RWPE2 (cell line): ENCODE data around the gene NKX2-2.

ENCODE experiments used
- ATAC-seq: fragments of 200-7000 bp; cut with Tn5 transposase; 3 replicates; pipeline ENCODE4 v1.9.1; 2021; ENCODE audit warnings: low read depth
- DNase-seq: peaks from one replicate; pipeline ENCODE4 v3.0.0-alpha.2; 2020; ENCODE audit warnings: low spot score
- H3K27ac ChIP-seq: fragments of 450-650 bp; 2 replicates; pipeline ENCODE4 v1.5.1; 2017; ENCODE audit warnings: mild to moderate bottlenecking; ENCODE audit not compliant: poor library complexity, severe bottlenecking
- H3K27me3 ChIP-seq: fragments of 250-450 bp; sonication (Bioruptor Pico); 2 replicates; pipeline ENCODE4 v1.5.1; 2021; ENCODE audit warnings: mild to moderate bottlenecking, moderate library complexity; ENCODE audit not compliant: insufficient read depth, poor library complexity, severe bottlenecking
- H3K36me3 ChIP-seq: fragments of 250-450 bp; sonication (Bioruptor Pico); 2 replicates; pipeline ENCODE4 v1.5.1; 2020; ENCODE audit warnings: low read depth, mild to moderate bottlenecking, moderate library complexity
- H3K4me1 ChIP-seq: fragments of 250-450 bp; sonication (Bioruptor Pico); 2 replicates; pipeline ENCODE4 v1.5.1; 2021; ENCODE audit warnings: mild to moderate bottlenecking, moderate library complexity; ENCODE audit not compliant: insufficient read depth, poor library complexity, severe bottlenecking
- H3K4me3 ChIP-seq: fragments of 250-450 bp; sonication (Bioruptor Pico); 2 replicates; pipeline ENCODE4 v1.5.1; 2021; ENCODE audit warnings: mild to moderate bottlenecking, moderate library complexity; ENCODE audit not compliant: severe bottlenecking
- H3K9me3 ChIP-seq: fragments of 250-450 bp; sonication (Bioruptor Pico); 2 replicates; pipeline ENCODE4 v1.5.1; 2021; ENCODE audit warnings: mild to moderate bottlenecking, moderate library complexity; ENCODE audit not compliant: severe bottlenecking
- TF ChIP-seq, protein P1 (sequence below): fragments of 450-650 bp; IDR thresholded peaks from one replicate; pipeline ENCODE4 v1.5.1; 2017; ENCODE audit warnings: mild to moderate bottlenecking, moderate library complexity; ENCODE audit not compliant: poor library complexity, severe bottlenecking

NKX2-2 gene

DNA sequence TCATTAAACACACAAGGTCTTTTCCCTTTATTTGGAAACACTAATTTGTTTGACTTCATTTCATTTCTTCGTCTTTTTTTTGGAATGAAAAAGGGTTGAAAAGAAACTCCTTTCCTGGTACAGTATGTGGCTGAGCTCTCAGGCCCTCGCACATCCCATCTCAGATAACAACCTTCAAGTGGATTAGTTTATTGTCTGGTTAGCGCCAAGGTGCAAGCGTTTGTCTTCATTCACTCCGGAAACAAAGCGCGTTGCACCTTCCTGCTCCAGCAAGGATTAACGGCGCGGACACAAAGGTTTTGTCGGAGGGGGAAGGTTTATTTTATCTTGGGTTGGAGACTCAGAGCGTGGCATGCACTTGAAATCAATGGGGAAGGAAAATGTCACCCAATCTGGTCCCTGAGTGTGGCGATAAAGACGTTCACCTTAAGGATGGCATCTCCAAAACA is 5.3 kb upstream of the NKX2-2 start:
- no peak overlapping the region for H3K27ac ChIP-seq
- H3K27me3 ChIP-seq: peaks cover 95% of the 10 kb centered on the region
- H3K36me3 ChIP-seq: no peaks in the 10 kb centered on the region
- TF ChIP-seq, protein P1, sequence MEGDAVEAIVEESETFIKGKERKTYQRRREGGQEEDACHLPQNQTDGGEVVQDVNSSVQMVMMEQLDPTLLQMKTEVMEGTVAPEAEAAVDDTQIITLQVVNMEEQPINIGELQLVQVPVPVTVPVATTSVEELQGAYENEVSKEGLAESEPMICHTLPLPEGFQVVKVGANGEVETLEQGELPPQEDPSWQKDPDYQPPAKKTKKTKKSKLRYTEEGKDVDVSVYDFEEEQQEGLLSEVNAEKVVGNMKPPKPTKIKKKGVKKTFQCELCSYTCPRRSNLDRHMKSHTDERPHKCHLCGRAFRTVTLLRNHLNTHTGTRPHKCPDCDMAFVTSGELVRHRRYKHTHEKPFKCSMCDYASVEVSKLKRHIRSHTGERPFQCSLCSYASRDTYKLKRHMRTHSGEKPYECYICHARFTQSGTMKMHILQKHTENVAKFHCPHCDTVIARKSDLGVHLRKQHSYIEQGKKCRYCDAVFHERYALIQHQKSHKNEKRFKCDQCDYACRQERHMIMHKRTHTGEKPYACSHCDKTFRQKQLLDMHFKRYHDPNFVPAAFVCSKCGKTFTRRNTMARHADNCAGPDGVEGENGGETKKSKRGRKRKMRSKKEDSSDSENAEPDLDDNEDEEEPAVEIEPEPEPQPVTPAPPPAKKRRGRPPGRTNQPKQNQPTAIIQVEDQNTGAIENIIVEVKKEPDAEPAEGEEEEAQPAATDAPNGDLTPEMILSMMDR: no peak
- ATAC-seq (no peak), DNase-seq (no peak)
- no peaks in the 10 kb centered on the region for H3K4me1 ChIP-seq
- H3K9me3 ChIP-seq: no peaks in the 10 kb centered on the region
- no peak overlapping the region for H3K4me3 ChIP-seq

DNA sequence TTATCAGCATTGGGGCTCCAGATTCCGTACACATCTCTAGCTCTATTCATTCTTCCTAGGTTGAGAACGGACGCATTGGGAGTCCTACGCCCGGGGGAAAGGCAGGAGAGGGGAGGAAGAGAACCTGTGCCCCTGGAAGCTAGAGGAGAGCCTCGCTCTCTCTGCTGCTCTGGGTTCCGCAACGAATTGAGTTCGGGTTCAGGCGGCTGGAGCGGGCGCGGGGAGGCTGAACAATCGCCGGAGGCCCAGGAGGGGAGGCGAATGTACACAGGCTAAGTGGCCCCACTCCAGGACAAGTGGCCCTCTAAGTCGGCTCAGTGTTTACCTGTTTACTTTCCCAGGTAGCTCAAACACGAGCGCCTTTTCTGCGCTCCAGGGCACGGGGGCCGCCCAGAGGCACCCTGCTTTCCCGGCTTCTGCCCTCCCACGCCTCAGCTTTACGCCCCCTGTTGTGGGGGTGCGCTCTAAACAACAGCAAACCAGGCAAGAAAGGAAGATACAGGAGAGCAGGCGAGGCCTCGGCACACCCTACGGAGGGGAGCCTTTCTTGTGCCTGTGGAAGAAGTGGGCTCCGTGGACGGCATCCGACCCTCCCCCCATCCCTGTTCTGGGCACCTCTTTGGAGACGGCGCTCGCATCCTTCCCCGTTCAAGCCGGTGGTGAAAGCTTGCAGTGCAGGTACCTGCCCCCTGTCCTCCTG is 4.6 kb upstream of the NKX2-2 start:
- Histone ChIP-seq H3K9me3 (no peaks in the 10 kb centered on the region), H3K4me3 (no peak overlapping the region), H3K27ac (no peak overlapping the region), H3K36me3 (no peaks in the 10 kb centered on the region), H3K27me3 (peaks cover 94% of the 10 kb centered on the region), H3K4me1 (no peaks in the 10 kb centered on the region)
- TF ChIP-seq, protein P1: no peak
- no peak for DNase-seq
- no peak for ATAC-seq

DNA sequence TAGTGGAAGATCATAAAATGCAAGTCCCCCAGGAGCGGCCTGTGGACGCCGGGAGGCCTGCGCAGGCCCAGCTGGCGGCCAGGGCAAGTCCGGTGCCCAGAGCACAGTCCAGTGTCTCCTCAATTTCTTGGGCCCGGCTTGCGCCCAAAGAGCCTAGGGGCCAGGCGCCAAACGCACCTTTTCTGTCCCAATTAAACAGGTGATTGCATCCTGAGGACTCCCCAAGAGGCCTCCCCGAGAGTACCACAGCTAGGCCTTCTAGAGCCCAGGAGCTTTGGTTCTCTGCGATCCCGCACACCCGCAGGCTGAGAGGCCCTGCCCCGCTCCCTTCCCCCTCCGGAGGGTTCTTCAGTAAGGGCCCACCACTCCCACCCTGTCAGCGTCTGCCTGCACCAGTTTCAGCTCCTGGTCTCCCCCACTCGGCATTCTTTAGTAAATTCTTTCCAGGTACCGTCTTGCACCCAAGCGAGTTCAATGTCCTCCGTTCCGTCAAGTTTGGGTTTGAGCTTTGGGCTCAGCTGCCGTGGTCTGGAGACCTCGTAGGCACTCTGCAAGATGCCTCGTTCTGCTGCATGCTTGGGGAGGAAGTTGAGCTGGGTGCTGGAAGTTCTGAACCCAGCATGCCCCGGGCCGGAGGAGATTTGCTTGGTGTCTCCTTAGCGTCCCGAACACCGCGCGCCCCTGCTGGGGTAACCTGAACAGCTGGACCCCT is 3.9 kb upstream of the NKX2-2 start:
- Histone ChIP-seq H3K36me3 (no peaks in the 10 kb centered on the region), H3K27ac (no peak overlapping the region), H3K4me3 (no peak overlapping the region), H3K27me3 (peaks cover 94% of the 10 kb centered on the region), H3K4me1 (no peaks in the 10 kb centered on the region), H3K9me3 (no peaks in the 10 kb centered on the region)
- TF ChIP-seq, protein P1: no peak
- DNase-seq: no peak
- no peak for ATAC-seq

DNA sequence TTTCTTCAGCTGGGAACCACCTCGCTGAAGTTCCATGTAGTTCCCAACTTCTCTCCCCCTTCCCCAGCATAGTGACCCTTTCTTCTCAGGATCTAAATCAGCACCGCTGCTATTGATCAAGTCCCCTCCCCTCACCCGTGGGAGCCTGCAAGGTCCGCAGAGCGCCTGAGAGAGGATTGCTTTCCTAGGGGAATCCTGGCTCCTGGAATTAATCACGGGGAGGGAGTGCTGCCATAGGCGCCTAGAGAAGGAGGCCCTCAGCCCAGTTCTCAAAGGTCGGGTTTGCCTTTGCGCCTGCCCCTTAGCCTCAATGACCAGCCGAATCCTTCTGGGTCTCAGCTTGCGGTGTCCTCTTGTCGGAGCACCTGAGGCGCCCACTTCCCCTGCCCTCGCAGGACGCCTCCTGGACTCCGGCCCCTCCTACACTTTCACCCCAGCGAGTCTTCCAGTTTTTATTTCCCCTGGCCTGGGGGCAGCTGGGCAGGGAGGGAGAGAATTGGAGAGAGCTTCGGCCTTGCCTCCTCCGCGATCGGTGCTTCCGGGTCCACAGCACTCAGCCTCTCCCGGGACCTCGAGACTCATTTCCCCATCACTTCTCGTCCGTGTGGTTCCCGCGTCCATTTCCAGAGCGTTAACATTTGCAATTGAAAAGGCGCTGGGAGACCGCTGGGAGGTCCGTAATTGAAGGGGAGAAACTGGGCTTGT is 3.1 kb upstream of the NKX2-2 start:
- DNase-seq: no peak
- no peaks in the 10 kb centered on the region for H3K9me3 ChIP-seq
- no peak overlapping the region for H3K4me3 ChIP-seq
- peaks cover 95% of the 10 kb centered on the region for H3K27me3 ChIP-seq
- no peaks in the 10 kb centered on the region for H3K4me1 ChIP-seq
- ATAC-seq: no peak
- H3K27ac ChIP-seq: no peak overlapping the region
- TF ChIP-seq, protein P1: no peak
- no peaks in the 10 kb centered on the region for H3K36me3 ChIP-seq
